Kidney (tissue), 14 donors: Measurements from ENCODE around the gene PCNX4. TPM values are rescaled to one million over a fixed set of nuclear protein-coding genes. Genes with fewer than 3 reads are reported as not detected.

ENCODE experiments used
- DNase-seq, 5 donors: peaks; one replicate each; pipeline ENCODE4 v3.0.0-alpha.2; 2013 to 2020
- FAIRE-seq: peaks from 2 replicates; lab custom pipeline; 2012; peaks lifted over from hg19 to GRCh38; lab: Jason Lieb, UNC
- H3K27ac ChIP-seq, 2 donors: one replicate each; pipeline ENCODE4 v1.7.0; 2013; ENCODE audit warnings: low read depth in 2 of 2, low read length in 2 of 2, inconsistent platforms in 1 of 2
- H3K27me3 ChIP-seq: one replicate; pipeline ENCODE4 v1.7.1; 2013; ENCODE audit warnings: low read length, inconsistent platforms; ENCODE audit not compliant: control insufficient read depth, insufficient read depth
- H3K36me3 ChIP-seq, 3 donors: one replicate each; pipeline versions ENCODE4 v1.7.0 to v1.7.1; 2013; ENCODE audit warnings: low read length in 3 of 3, control low read depth in 1 of 3, inconsistent platforms in 1 of 3; ENCODE audit not compliant: insufficient read depth in 3 of 3, control insufficient read depth in 2 of 3
- H3K4me1 ChIP-seq, 3 donors: one replicate each; pipeline versions ENCODE4 v1.7.0 to v1.7.1; 2013; ENCODE audit warnings: low read length in 3 of 3, inconsistent platforms in 1 of 3, low read depth in 1 of 3; ENCODE audit not compliant: control insufficient read depth in 2 of 3, insufficient read depth in 2 of 3
- H3K4me3 ChIP-seq, 3 donors: one replicate each; pipeline versions ENCODE4 v1.7.0 to v1.8.1; 2013; ENCODE audit warnings: low read length in 3 of 3, control low read depth in 1 of 3, inconsistent platforms in 1 of 3
- H3K9ac ChIP-seq, 3 donors: one replicate each; pipeline versions ENCODE4 v1.7.0 to v1.7.1; 2013; ENCODE audit warnings: low read length in 3 of 3, control low read depth in 1 of 3, inconsistent platforms in 1 of 3
- H3K9me3 ChIP-seq, 3 donors: one replicate each; pipeline versions ENCODE4 v1.7.0 to v1.7.1; 2013; ENCODE audit warnings: low read length in 3 of 3, control low read depth in 1 of 3, inconsistent platforms in 1 of 3; ENCODE audit not compliant: control insufficient read depth in 2 of 3, insufficient read depth in 1 of 3
- intact Hi-C: fragments of 100-400 bp; cut with DNase I; formaldehyde crosslinking; loops from one replicate; pipeline ENCODE4 v1.11.1; 2022
- polyA plus RNA-seq: library from polyadenylated mRNA; stranded (reverse); fragments of 350-450 nt; fragmentation: Illumina TruSeq; extraction: RNeasy Lipid Tissue Mini Kit (QIAGEN cat#74804); gene quantifications from one replicate; pipeline ENCODE4 v1.2.3, GENCODE V29; 2014; ENCODE audit warnings: low read depth, low replicate concordance; ENCODE audit not compliant: insufficient read depth
- total RNA-seq: library from RNA; stranded (reverse); fragmentation: NEBNext Ultra II Directional; extraction: Animal tissue kit (Norgen Biotek cat#: 25700); gene quantifications from one replicate; pipeline ENCODE4 v1.2.1, GENCODE V29; 2021
- TF ChIP-seq, protein P1 (sequence below): IDR thresholded peaks from 3 replicates; pipeline ENCODE4 v1.5.1; 2012; ENCODE audit warnings: mild to moderate bottlenecking, moderate library complexity, borderline replicate concordance; ENCODE audit not compliant: insufficient read depth; ENCODE audit errors: extremely low read depth
- donor health status: control.
- donor health status: control.
- donor health status: control.
- donor health status: control.
- donor health status: control.
- donor health status: DM: yes; HTN: yes; CAD: no.
- donor health status: Normal renal cell carcinoma (clear cell type).

The PCNX4 gene
- total and polyA plus RNA-seq, 2 donors from 2014 or later, result 25.1 to 44.9 TPM

DNA sequence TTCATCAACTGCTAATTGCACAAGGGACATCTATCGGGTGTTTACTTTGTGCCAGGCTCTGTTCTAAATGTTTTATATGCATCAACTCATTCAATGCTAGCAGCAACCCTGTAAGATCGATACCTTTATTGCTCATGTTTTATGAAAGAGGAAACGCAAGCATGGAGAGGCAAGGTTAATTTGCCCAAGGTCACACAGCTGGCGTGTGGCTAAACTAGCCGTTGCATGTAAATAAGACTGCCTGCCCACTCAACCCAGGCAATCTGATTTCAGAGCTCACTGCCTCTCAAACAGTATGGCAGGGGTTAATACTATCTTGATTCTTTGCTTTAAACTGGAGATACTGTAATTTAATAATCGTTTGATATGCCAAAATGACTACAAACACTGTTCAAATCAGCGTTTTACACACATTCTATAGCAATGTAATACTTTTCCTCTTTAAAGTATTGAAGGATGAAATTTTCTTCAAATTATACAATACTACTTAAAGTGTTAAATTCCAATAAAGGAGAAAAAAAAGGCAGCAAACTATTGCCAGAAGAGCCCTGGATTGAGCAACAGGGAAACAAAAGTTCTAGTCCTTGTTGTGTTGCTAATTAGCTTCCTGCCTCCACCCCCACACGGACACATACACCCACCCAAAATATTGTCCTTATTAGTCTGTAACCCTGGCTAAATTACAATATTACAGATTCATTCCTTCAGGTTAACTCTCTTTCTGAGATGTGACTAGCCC, 112.5 kb downstream of the PCNX4 start:
- H3K4me3 ChIP-seq, result no peak overlapping the region

DNA sequence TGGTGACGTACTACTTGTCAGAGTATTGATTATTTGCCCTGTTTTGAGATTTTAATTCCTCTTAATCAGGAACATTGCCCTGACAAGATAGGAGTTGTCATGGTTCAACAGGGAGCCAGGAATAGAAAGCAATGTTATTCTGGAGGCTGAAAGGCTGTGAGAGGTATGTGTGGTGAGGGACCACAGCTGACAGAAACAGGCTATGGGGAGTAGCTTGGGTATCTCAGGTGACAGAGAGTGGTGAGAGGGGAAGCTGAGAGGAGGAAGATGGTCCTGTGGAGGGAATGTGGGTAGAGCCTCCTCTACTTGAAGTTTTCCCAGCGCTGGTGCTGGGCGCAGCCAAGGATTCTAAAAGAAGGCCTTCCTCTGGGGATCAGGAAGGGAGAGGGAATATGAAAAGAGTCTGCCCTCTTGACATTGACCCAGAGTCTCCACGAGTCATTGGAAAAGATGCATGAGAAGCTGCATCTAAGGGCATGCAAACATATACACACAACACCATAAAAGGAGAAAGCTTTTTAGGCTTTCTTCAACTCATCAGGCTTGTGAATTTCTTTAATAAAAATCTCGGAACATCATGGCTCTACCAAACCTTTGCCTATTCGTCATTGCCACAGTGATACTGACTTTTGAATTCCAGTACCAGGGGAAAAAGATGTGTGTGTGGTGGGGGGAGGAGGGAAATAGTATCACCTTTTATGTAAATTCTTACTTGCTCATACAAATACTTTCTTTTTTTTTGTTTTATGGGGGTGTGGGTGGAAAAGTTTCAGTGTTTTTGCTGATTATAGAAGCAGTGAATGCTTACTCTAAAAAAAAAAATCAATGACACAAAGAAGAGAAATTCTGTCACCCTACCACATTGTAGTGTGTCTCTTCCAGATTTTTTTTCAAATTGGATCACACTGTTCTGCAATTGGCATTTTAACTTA, 113.4 kb downstream of the PCNX4 start:
- Histone ChIP-seq H3K9me3 (no peaks in the 10 kb centered on the region), H3K27ac (no peak overlapping the region), H3K9ac (no peak overlapping the region), H3K4me1 (no peaks in the 10 kb centered on the region), H3K27me3 (no peaks in the 10 kb centered on the region), H3K36me3 (no peaks in the 10 kb centered on the region), H3K4me3 (no peak overlapping the region)
- intact Hi-C loops, result no loop called here
- DNase-seq (no peak), FAIRE-seq (no peak)
- TF ChIP-seq, protein P1, sequence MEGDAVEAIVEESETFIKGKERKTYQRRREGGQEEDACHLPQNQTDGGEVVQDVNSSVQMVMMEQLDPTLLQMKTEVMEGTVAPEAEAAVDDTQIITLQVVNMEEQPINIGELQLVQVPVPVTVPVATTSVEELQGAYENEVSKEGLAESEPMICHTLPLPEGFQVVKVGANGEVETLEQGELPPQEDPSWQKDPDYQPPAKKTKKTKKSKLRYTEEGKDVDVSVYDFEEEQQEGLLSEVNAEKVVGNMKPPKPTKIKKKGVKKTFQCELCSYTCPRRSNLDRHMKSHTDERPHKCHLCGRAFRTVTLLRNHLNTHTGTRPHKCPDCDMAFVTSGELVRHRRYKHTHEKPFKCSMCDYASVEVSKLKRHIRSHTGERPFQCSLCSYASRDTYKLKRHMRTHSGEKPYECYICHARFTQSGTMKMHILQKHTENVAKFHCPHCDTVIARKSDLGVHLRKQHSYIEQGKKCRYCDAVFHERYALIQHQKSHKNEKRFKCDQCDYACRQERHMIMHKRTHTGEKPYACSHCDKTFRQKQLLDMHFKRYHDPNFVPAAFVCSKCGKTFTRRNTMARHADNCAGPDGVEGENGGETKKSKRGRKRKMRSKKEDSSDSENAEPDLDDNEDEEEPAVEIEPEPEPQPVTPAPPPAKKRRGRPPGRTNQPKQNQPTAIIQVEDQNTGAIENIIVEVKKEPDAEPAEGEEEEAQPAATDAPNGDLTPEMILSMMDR, result no peak

More for the DNA sequence above, 112.5 kb downstream of the PCNX4 start:
- no peak overlapping the region for H3K27ac ChIP-seq
- no peaks in the 10 kb centered on the region for H3K27me3 ChIP-seq
- peaks cover 0 to under 1% (median 0%) of the 10 kb centered on the region in 3 donors for H3K9me3 ChIP-seq
- no peaks in the 10 kb centered on the region for H3K4me1 ChIP-seq
- no peaks in the 10 kb centered on the region for H3K36me3 ChIP-seq
- DNase-seq (peak in 1 of 5 donors; percentile 17), FAIRE-seq (no peak)
- TF ChIP-seq, protein P1, result no peak
- no peak overlapping the region for H3K9ac ChIP-seq
- intact Hi-C loops, result no loop called here

DNA sequence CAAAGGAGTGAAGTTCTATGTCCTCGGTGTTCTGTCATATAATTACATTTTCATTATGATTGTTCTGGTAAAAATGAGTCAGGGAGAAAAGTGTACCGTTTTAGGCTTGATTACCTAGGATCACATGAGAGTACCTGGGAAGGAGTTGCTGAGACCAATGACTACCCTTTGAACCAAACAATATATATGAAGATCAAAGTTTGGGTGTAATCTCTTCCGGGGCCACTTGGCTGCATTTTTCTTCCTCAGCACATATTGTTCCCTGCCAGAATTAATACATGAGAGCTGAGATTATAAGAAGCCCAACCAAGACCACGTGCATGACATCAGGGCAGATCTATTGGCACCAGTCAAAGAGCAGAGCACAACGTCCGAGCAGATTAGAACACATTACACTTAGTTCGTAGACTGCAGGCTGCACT, 114.5 kb downstream of the PCNX4 start:
- no peak for FAIRE-seq
- Histone ChIP-seq H3K9me3 (no peaks in the 10 kb centered on the region), H3K4me1 (no peaks in the 10 kb centered on the region), H3K9ac (no peak overlapping the region), H3K27me3 (no peaks in the 10 kb centered on the region), H3K27ac (no peak overlapping the region), H3K36me3 (no peaks in the 10 kb centered on the region), H3K4me3 (no peak overlapping the region)
- intact Hi-C loops, result no loop called here
- DNase-seq, result no peak
- TF ChIP-seq, protein P1, result no peak
